ENCODE results near the gene CD47.

DNA sequence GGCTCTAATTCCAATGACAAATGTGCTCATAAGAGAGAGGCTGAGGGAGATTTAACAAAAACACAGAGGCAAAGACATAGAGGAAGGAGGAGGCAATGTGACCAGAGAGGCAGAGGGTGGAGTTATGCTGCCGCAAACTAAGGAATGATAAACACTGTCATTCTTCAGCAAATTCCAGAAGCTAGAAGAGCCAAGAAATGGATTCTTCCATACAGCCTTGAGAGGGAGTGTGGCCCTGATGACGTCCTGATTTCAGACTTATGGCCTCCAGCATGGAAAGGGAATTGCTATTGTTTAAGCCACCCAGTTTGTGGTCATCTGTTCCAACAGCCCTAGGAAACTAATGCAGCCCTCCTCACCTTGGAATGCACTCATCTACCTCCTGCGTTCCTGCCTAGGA lies 30.5 kb downstream of the CD47 start:
- TF ChIP-seq NFE2L2 (IDR thresholded peaks at IDR 0.05; ENCODE audit: low read depth, low read length) (no peak), SMC3 (IDR thresholded peaks at IDR 0.05; ENCODE audit: low read depth, low read length) (no peak), POLR2A (IDR thresholded peaks at IDR 0.05; ENCODE audit: low read depth, low read length) (no peak), RFX5 (IDR thresholded peaks at IDR 0.05; ENCODE audit: low read depth, low read length) (no peak), RAD21 (IDR thresholded peaks at IDR 0.05; ENCODE audit: low read length) (no peak)
- TF ChIP-seq, protein P1, sequence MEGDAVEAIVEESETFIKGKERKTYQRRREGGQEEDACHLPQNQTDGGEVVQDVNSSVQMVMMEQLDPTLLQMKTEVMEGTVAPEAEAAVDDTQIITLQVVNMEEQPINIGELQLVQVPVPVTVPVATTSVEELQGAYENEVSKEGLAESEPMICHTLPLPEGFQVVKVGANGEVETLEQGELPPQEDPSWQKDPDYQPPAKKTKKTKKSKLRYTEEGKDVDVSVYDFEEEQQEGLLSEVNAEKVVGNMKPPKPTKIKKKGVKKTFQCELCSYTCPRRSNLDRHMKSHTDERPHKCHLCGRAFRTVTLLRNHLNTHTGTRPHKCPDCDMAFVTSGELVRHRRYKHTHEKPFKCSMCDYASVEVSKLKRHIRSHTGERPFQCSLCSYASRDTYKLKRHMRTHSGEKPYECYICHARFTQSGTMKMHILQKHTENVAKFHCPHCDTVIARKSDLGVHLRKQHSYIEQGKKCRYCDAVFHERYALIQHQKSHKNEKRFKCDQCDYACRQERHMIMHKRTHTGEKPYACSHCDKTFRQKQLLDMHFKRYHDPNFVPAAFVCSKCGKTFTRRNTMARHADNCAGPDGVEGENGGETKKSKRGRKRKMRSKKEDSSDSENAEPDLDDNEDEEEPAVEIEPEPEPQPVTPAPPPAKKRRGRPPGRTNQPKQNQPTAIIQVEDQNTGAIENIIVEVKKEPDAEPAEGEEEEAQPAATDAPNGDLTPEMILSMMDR (conservative IDR thresholded peaks at IDR 0.05; ENCODE audit: low read depth, low read length): no peak

All from IMR-90 (cell line).